PFSK-1 (cell line): ENCODE results near the gene DGLUCY.

Source experiments
- FOXP2 ChIP-seq: optimal IDR thresholded peaks from 2 replicates; pipeline ENCODE3; 2011; ENCODE audit warnings: borderline replicate concordance, control low read depth, inconsistent platforms; ENCODE audit not compliant: insufficient read depth; ENCODE audit errors: extremely low read length, extremely low read depth
- POLR2AphosphoS5 ChIP-seq: IDR thresholded peaks from 2 replicates; pipeline ENCODE4 v1.6.1; 2012; ENCODE audit warnings: low read depth, mild to moderate bottlenecking, control low read depth, low read length, moderate library complexity
- REST ChIP-seq, 2 experiments: IDR thresholded peaks; 2 replicates each; pipeline versions ENCODE4 v1.6.1 to v1.8.0; 2011 to 2012; ENCODE audit warnings: low read depth in 2 of 2, low read length in 2 of 2, control low read depth in 1 of 2, inconsistent platforms in 1 of 2, mild to moderate bottlenecking in 1 of 2, moderate library complexity in 1 of 2; ENCODE audit not compliant: insufficient read depth in 1 of 2
- SIN3A ChIP-seq: IDR thresholded peaks from 2 replicates; pipeline ENCODE4 v1.6.1; 2012; ENCODE audit warnings: mild to moderate bottlenecking, low read length, moderate library complexity, borderline replicate concordance; ENCODE audit not compliant: insufficient read depth
- TAF1 ChIP-seq: IDR thresholded peaks from 2 replicates; pipeline ENCODE4 v1.6.1; 2012; ENCODE audit warnings: low read length, control low read depth, borderline replicate concordance; ENCODE audit not compliant: insufficient read depth

DGLUCY gene

GRCh38 chr14:91273273-91273884, 159.5 kb downstream of the DGLUCY start:
- no peak for TF ChIP-seq REST (IDR thresholded peaks at IDR 0.05; ENCODE audit: insufficient read depth in 1 of 2, low read depth in 2 of 2, low read length in 2 of 2)
- no peak for TF ChIP-seq TAF1
- TF ChIP-seq POLR2AphosphoS5 = no peak
- TF ChIP-seq FOXP2 = no peak
- no peak for TF ChIP-seq SIN3A

GRCh38 chr14:91273885-91274273, 160.0 kb downstream of the DGLUCY start:
- TF ChIP-seq TAF1 (no peak), POLR2AphosphoS5 (no peak), REST (IDR thresholded peaks at IDR 0.05; ENCODE audit: insufficient read depth in 1 of 2, low read depth in 2 of 2, low read length in 2 of 2) (no peak), FOXP2 (no peak), SIN3A (no peak)

GRCh38 chr14:91274796-91275195, 160.9 kb downstream of the DGLUCY start:
- no peak for TF ChIP-seq TAF1
- TF ChIP-seq SIN3A = no peak
- no peak for TF ChIP-seq REST (IDR thresholded peaks at IDR 0.05; ENCODE audit: insufficient read depth in 1 of 2, low read depth in 2 of 2, low read length in 2 of 2)
- no peak for TF ChIP-seq POLR2AphosphoS5
